GM18873 (cell line): ENCODE measurements around the gene SLC2A13.
"Not testable (repeated sequence)": the region's sequence is repeated elsewhere in the genome, so short reads cannot be mapped to it uniquely, and the experiment has no call there.

Experiments
- ATAC-seq: cut with Tn5 transposase; IDR thresholded peaks from one replicate; pipeline ENCODE4 v1.9.1; 2021; ENCODE audit warnings: mild to moderate bottlenecking, moderate library complexity, moderate number of reproducible peaks; ENCODE audit not compliant: unreplicated experiment, low FRiP score

Gene SLC2A13

GRCh38 chr12:39830171-39830570, 275.7 kb downstream of the SLC2A13 start:
- no peak for ATAC-seq

GRCh38 chr12:39824505-39825212, 281.2 kb downstream of the SLC2A13 start:
- ATAC-seq = no peak

GRCh38 chr12:39816671-39817185, 289.2 kb downstream of the SLC2A13 start:
- ATAC-seq = no peak

- ATAC-seq = no peak
Measured at GRCh38 chr12:39815746-39816145, 290.1 kb downstream of the SLC2A13 start.

GRCh38 chr12:39814626-39815025, 291.3 kb downstream of the SLC2A13 start:
- ATAC-seq = no peak

- ATAC-seq = no peak
Measured at GRCh38 chr12:39813776-39814175, 292.1 kb downstream of the SLC2A13 start.

- ATAC-seq = not testable (repeated sequence)
Measured at GRCh38 chr12:39812456-39812855, 293.4 kb downstream of the SLC2A13 start.

- no peak for ATAC-seq
Measured at GRCh38 chr12:39807043-39807442, 298.8 kb downstream of the SLC2A13 start.

GRCh38 chr12:39805651-39806050, 300.2 kb downstream of the SLC2A13 start:
- ATAC-seq = no peak

- no peak for ATAC-seq
Measured at GRCh38 chr12:39804898-39805297, 301.0 kb downstream of the SLC2A13 start.

- ATAC-seq = no peak
Measured at GRCh38 chr12:39804479-39804878, 301.4 kb downstream of the SLC2A13 start.

GRCh38 chr12:39803151-39803550, 302.7 kb downstream of the SLC2A13 start:
- ATAC-seq = no peak

GRCh38 chr12:39798977-39799376, 306.9 kb downstream of the SLC2A13 start:
- no peak for ATAC-seq

- ATAC-seq = no peak
Measured at GRCh38 chr12:39798429-39798828, 307.5 kb downstream of the SLC2A13 start.

GRCh38 chr12:39795481-39795880, 310.4 kb downstream of the SLC2A13 start:
- ATAC-seq = no peak

GRCh38 chr12:39792938-39793337, 312.9 kb downstream of the SLC2A13 start:
- ATAC-seq = no peak

- ATAC-seq = no peak
Measured at GRCh38 chr12:39788239-39788638, 317.6 kb downstream of the SLC2A13 start.

- not testable (repeated sequence) for ATAC-seq
Measured at GRCh38 chr12:39785814-39786213, 320.1 kb downstream of the SLC2A13 start.

- no peak for ATAC-seq
Measured at GRCh38 chr12:39782026-39782545, 323.8 kb downstream of the SLC2A13 start.

- ATAC-seq = no peak
Measured at GRCh38 chr12:39780913-39781446, 324.9 kb downstream of the SLC2A13 start.

- ATAC-seq = no peak
Measured at GRCh38 chr12:39780411-39780912, 325.4 kb downstream of the SLC2A13 start.
